COLO829 (cell line): ENCODE results near the gene UQCRHL.
A peak's percentile ranks its signal among the peaks of the same experiment; 100 is the strongest.

ENCODE experiments used
- DNase-seq: peaks from one replicate; pipeline ENCODE4 v3.0.0; 2012; ENCODE audit warnings: low spot score

Gene UQCRHL

GRCh38 chr1:15797614-15798390 is 9.6 kb downstream of the UQCRHL start:
- DNase-seq: no peak

DNA sequence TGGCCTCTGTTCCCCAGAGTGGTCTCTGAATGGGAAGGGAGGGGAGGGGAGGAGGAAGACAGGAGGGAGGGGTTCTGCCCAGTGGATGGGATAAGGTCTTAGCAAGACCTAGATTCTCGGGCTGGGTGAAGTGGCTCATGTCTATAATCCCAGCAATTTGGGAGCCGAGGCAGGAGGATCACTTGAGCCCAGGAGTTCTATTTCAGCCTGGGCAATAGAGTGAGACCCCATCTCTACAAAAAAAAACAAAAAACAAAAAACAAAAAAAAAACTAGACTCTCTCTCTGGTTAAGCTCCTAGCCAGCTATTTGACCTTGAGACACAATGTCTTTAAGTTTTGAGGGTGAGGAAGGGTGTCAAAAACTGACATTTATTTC is 11.4 kb downstream of the UQCRHL start:
- DNase-seq: no peak

DNA sequence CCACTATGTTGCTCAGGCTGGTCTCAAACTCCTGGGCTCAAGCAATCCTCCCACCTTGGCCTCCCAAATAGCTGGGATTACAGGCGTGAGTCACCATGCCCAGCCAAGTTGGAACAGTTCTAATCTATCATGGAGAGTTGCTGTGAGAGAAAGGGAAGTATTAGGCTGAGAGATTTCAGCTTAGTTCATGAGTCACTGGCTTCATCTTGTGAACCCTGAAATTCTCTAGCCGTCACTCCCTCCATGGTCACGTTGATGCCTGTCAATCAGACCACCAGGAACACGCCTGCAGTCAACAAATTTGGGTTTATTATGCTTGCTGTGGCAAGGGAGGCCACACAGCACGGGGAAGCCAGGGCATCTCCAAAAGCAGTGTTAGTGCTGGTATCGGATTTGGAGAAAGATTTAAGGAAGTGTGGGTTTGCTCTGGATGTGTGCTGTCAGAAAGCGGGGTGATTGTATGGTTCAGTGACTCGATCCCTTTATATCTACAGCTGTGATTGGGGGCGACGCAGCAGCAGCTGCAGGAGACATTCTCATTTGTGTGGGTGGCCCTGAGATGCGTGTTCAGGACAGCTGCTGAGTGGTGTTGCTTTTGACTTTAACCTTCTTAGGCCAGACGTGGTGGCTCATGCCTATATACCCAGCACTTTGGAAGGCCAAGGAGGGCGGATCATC is 18.7 kb downstream of the UQCRHL start:
- DNase-seq: no peak

DNA sequence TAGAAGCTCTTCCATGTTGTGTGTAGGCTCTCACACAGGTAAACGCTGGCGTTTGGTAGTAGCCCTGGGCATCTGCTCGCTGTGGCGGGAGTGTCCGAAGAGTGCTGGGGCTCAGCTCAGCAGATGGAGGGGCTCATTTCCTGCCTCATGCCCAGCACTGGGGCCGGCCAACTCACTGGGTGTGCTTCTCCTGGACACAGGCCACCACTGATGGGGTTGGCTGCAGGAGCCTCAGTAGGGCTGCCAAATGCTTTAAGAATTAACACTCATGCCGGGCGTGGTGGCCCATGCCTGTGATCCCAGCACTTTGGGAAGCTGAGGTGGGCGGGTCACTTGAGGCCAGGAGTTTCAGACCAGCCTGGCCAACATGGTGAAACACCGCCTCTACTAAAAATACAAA is 20.9 kb downstream of the UQCRHL start:
- DNase-seq: no peak

- DNase-seq: no peak
Observed at GRCh38 chr1:15785683-15786082, 21.8 kb downstream of the UQCRHL start.

DNA sequence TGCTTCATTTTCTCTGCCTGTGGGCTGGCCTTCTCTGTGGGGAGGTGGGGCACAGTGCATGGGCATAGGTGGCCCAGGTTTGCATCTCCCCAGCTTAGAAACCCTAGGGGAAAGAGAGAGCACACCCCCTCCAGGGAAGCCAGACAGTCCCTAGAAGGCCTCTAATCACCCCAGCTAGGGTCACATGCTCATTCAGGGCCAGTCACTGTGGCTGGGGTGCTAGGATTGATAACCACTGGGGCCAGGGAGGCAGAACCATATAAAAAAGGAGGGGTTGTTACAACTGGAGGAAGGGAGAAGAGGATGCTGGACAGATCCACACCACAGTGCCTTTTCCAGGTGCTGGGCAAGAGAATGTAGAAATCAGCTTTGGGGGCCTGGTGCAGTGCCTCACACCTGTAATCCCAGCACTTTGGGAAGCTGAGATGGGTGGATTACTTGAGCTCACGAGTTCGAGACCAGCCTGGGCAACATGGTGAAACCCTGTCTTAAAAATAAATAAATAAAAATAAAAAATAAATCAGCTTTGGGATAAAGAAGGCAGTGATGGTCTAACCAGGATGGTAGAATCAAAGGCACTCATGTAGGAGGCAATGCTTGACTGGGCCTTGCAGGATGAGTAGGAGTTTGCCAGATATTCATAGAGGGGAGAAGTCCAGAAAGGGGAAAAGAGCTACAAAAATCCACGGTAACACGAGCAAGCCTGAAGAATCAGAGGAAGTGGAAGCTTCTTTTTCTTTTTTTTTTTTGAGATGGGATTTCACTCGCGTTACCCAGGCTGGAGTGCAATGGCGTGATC is 29.3 kb downstream of the UQCRHL start:
- no peak for DNase-seq

DNA sequence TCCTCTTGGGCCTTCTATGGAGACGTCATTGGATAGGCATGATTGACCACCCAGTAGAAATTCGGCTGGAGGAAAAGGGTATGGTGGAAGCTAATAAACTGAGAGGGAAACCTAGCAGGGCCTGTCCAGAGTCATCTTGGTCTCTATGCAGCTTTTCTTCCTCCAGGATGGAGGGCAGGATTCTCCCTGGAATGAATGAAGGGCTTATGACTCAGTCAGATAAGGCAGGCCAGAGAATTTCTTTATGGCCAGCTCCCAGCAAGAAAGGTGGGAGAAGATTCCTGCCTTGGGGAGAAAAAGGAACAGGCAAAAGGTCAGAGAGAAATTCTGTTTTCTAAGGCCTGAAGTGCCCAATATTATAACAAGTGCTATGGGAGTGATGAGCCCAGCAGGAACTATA is 31.7 kb downstream of the UQCRHL start:
- no peak for DNase-seq

DNA sequence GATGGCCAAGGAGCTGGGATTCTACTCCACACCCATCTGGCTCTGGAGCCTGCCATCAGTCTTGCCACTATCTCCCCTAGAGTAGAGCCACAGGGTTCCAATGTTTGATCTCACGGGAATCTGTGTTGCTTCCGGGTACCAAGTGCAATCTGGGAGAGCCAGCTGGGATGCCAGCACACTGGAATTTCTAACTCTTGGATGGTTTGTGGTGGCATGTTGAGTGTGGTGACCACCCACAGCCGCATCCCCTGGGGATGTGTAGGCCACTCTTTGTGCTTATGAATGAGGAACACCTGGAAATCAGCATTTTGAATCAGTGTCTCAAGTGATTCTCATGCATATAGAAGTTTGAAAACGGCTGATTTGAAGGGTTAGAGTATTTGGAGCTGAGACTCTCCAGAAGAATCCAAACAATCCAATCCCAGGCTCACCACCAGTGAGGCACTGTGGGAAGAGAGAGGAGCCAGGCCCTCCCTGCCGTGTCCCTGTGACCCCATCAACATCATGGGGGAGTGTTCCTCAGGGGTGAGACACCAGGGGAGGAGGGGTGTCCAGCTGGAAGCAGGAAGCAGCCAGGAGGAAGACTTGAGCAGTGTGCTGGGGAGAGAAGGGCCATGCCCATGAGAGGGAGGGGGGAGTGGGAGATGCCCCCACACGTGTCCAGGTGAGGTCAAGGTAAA is 35.5 kb downstream of the UQCRHL start:
- no peak for DNase-seq

DNA sequence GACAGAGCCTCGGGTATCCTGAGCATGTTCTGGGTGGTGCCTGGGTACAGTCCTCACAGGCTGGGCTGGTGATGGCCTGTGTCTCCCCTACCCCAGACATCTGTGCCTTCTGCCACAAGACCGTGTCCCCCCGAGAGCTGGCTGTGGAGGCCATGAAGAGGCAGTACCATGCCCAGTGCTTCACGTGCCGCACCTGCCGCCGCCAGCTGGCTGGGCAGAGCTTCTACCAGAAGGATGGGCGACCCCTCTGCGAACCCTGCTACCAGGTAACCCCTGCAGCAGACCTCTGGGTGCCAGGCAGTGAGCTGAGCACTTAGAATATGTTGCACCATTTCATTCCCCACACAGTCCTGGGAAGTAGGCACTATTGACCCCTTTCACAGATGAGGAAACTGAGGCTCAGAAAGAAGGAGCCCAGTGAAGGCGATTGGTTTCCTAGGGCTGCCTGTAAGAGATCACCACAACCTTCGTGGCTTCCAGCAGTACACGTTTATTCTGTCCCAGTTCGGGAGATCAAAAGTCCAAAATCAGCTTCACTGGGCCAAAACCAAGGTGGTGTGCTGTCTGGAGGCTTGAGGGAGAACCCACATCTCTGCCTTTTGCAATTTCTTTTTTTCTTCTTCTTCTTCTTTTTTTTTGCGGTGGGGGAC is 37.0 kb downstream of the UQCRHL start:
- DNase-seq: no peak

DNA sequence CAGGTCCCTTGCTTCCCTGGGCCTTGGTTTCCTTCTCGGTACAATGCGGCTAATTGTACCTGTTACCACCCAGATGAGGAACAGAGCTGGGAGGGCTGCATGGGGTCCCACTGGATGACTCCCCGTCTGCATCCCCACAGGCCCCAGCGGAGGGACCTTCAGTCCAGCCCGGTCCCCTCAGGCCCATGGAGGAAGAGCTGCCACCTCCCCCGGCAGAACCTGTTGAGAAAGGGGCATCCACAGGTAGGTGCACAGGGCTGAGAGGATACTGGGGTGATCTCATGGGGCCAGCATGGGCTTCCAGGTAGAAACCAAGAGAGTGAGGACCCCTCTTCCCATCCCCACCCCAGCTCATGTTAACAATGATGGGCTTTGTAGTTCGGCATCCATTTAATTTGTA is 39.1 kb downstream of the UQCRHL start:
- no peak for DNase-seq

DNA sequence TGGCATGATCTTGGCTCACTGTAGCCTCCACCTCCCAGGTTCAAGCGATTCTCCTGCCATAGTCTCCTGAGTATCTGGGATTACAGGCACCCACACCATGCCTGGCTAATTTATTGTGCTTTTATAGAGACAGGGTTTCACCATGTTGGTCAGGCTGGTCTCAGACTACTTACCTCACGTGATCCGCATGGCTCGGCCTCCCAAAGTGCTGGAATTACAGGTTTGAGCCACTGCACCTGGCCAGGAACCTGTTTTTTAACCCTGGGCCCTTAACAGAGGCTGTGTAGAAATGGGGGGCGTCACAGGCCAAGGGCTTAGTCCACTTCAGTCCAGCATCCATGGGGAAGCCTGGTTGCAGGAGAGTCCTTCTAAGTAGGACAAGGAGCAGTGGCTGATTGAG is 39.5 kb downstream of the UQCRHL start:
- DNase-seq: no peak

DNA sequence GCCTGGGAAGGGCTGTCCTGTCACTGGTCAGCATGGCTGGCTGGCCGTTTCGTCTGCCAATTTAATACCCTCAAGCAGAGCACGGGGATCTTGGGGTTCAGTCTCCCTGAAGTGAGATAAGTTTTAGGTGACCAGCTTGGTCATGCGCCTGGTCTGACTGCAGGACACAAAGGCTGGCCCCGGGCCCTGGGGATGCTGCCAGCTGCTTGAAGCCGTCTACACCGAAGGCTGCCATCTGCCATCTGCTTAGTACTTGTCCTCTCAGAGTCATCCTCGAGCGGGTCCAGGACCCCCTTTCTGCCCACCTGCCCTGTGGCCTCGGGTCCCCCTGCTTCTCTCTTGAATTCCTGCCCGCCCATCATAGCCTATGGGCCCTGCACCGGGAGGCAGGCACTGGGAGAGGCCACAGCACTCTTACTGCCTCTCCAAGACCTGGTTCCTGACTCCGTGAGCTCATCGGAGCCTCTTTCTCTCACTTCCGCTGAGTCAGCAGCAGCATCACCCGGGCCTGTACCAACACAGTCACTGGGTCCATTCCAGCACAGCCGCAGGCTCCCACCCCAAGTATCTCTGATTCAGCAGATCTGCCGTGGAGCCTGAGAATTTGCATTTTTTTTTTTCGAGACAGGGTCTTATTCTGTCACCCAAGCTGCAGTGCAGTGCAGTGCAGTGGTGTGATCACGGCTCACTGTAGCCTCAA is 41.8 kb downstream of the UQCRHL start:
- DNase-seq: no peak

DNA sequence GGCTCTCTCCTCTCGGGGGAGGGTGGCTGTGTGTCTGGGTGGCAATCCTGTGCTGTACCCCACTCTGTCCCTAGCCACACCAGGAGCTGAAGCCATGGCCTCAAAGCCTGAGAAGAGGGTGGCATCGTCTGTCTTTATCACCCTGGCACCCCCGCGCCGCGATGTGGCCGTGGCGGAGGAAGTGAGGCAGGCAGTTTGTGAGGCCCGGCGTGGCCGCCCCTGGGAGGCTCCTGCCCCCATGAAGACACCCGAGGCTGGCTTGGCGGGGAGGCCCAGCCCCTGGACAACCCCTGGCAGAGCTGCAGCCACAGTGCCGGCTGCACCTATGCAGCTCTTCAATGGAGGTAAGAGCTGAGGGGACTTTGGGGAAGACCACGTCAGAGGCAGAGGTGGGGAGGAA is 42.6 kb downstream of the UQCRHL start:
- no peak for DNase-seq

DNA sequence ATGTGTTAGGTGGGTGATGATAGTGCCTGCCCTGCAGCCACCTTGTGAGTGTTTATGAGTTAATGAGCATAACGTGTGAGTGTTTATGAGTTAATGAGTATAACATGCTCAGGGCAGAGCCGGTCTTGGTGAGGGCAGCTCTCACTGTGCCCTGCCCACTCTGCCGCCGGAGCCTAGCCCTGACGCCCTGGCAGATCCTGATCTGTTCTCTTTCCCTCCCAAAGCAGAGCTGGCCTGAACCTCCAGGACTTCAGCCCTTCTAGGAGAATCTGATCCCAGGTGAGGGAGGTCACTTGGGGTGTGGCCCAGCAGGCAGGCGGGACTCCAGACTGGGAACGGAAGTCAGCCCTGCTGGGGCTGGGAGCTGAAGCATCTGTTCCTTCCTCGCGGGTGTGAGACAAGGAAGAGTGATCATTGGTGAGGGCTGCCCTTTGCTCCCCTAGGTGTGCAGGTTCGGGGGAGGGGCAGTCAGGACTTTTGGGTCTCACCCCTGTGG is 43.1 kb downstream of the UQCRHL start:
- DNase-seq: no peak

- no peak for DNase-seq
Observed at GRCh38 chr1:15762546-15762945, 44.9 kb downstream of the UQCRHL start.

- no peak for DNase-seq
Observed at GRCh38 chr1:15761366-15762128, 45.9 kb downstream of the UQCRHL start.

- DNase-seq: peak; percentile 94
Observed at GRCh38 chr1:15760520-15761211, 46.8 kb downstream of the UQCRHL start.

DNA sequence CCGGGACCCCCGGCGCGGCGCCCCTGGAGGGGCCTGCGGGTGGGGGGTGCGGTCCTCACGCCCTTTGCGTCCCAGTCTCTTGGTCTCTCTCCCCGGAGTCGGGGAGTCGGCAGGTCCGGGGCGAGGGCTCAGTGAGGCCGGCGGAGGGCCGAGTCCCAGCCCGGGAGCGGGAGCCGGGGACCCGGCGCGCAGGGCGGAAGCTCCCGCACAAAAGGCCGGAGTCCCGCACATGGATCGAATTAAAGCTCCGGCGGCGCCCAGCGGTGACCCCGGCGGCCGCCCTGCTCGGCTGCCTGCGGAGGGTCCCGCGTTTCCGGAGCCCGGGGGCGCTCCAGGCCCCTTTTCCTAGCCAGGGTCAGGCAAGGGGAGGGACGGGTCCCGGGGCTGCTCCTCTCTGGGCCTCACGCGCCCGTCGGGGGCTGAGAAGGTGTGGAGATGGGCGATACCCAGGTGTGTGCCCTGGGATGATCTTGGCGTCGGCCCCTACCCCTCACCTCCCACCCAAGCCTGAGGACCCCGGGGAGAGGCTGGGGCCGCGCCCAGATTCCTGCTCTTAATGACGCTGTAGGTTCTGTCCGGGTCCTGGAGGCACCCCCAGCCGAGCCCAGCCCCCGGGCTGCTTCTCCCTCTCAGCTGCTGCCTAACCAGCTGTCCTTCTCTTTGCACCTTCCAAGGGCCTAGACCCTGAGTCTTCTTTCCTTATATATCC is 48.3 kb downstream of the UQCRHL start:
- no peak for DNase-seq

DNA sequence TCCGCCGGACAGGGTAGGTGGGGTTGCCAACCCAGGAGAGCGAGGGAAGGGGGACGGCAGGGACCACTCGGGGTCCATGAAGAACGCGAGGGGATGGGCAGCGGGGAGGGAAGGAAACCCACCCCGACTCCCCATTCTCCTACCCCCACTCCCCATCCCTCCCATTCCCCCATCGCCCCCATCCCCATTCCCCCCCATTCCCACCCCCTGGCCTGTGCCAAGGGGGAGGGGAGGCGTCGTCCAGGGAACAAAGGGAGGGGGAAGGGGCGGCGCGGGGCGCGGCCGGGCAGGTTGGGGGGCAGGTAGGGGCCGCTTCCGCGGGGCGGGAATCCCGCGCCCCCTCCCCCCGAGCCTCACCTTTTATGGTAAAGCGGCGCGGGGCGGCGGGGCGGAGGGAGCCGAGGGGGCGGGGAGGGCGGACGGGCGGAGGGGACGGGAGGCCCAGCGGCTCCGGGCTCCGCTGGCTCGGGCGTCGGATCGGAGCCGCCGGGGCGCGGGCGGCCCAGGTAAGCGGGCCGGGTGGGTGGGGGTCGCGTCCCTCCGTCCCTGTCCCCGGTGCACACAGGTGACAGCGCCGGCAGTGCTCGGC is 49.0 kb downstream of the UQCRHL start, which contains the start of gene FBLIM1:
FBLIM1 (plus strand) TSS at position 453 of the 589 bp plus-strand sequence. CDS start 6,189 bp downstream, outside the sequence.
- no peak for DNase-seq
